ENCODE measurements around the gene UQCC2.

DNA sequence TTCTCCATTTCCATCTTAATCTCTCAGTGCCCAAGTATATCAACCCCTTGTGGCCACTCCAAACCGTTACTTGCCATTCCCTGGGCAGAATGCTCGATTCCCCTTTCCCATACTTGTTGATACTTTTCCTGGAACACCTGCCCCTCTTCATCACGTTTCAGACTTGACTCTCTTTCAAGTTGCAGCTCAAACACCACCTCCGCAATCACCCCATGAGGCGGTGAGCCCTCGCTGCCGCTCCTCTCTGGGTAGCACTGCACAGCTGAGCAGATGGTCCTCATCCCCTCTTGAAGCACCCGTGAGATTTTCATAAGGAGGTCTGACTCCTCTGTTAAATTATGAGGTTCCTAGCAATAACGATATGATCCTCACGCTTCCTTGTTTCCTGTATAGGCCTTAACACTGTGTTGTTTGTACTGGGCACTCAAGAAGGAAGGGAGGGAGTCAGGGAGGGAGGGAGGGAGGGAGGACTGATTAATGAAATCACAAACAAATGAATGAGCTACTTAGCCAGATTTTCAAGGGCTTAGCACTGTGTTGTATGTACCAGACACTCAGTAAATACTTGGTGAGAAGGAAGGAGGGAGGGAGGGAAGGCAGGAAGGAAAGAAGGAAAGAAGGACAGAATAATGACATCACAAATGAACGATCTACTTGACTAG is 8.0 kb upstream of the UQCC2 start:
- TF ChIP-seq CTCF (IDR thresholded peaks at IDR 0.05): no peak
- no peak for TF ChIP-seq POLR2AphosphoS5 (IDR thresholded peaks at IDR 0.05)

Measured in prostate gland (tissue), 2 donors.